ENCODE data around the gene TMTC2.

Gene TMTC2

DNA sequence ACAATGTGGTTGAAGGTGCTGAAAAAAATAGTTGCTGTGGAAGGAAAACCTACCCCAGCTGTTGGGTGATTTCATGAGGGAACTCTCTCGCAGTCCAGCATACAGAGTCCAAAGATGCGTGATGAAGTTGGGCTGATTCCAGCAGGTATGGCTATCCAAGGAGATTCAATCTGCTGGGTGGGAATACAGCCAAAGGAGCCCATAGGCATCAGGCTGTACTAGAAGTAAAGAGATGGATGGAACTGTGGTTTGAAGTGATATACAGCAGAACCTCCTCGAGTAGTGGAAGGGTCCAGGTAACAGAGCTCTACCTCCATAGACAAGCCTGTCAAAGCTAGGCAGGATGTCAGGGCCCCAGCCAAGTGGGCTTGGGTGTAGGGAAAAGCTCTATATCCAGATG, 11.5 kb upstream of the TMTC2 start:
- DNase-seq (ENCODE audit: low read depth), result no peak
- TF ChIP-seq, protein P1, sequence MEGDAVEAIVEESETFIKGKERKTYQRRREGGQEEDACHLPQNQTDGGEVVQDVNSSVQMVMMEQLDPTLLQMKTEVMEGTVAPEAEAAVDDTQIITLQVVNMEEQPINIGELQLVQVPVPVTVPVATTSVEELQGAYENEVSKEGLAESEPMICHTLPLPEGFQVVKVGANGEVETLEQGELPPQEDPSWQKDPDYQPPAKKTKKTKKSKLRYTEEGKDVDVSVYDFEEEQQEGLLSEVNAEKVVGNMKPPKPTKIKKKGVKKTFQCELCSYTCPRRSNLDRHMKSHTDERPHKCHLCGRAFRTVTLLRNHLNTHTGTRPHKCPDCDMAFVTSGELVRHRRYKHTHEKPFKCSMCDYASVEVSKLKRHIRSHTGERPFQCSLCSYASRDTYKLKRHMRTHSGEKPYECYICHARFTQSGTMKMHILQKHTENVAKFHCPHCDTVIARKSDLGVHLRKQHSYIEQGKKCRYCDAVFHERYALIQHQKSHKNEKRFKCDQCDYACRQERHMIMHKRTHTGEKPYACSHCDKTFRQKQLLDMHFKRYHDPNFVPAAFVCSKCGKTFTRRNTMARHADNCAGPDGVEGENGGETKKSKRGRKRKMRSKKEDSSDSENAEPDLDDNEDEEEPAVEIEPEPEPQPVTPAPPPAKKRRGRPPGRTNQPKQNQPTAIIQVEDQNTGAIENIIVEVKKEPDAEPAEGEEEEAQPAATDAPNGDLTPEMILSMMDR (conservative IDR thresholded peaks at IDR 0.05; ENCODE audit: low read length), result no peak
- H3K4me3 ChIP-seq (ENCODE audit: low read length), result no peak overlapping the region

DNA sequence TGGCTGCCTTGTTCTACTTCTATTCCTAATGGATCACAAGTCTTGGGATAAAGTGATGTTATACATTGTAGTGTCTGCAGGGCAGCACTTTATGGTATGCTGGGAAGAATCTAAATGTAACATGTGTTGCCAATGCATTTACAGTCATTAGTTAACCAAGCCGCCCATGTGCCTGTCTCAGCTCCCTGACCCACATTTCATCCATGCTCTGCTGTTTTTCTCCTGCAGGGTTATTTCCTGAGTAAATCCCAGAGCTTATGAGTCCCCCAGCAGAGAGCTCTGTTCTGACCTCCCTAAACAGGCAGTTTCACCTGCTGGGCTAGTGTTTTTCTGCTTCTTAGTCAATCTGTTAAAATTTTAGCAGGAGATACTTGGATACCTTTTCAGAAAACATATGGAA, 4.4 kb upstream of the TMTC2 start:
- no peak overlapping the region for H3K4me3 ChIP-seq (ENCODE audit: low read length)
- no peak for DNase-seq (ENCODE audit: low read depth)
- TF ChIP-seq, protein P1 (conservative IDR thresholded peaks at IDR 0.05; ENCODE audit: low read length), result 0 out of 2 replicates have a peak, but pooled peaks have one; percentile 12

DNA sequence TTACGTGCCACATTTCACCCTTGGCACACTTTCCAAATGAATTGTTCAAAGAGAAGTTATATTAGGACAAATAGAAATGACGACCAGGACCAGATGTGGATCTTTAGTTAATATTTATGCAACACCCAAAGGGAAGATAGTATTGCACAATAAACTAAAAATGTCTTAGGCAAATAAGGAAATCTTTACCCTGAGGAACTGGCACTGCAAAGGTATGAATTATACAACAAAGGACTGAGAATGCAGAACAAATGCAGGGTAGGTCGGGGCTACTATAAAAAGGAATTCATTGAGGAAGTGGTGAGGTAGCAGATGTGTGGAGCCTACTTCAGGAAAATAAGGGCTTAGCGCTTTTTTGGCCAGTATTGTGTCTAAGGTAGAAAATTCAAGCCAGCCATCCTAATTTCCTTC, 3.9 kb upstream of the TMTC2 start:
- TF ChIP-seq, protein P1 (conservative IDR thresholded peaks at IDR 0.05; ENCODE audit: low read length), result no peak
- no peak overlapping the region for H3K4me3 ChIP-seq (ENCODE audit: low read length)
- peak; percentile 53 for DNase-seq (ENCODE audit: low read depth)

DNA sequence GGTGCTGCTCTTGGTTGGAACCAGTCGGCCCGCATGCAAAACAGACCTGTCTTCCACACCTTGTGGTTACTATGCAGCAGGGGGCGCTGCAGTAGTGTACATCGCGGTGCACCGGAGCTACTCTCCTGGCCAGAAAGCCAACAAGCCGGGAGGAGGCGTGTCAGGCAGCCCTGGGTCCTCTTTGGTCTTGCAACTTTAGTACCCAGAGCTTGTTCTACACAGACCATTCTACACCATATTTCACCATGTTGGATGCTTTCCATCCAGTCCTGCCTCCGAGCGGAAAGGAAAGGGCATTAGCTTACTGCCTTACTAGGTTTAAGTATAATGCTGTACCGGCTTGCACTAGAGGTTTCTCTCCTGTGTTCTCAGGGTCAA, 927 bp upstream of the TMTC2 start:
- TF ChIP-seq, protein P1 (conservative IDR thresholded peaks at IDR 0.05; ENCODE audit: low read length), result peak; percentile 89
- peak; percentile 91 for DNase-seq (ENCODE audit: low read depth)
- H3K4me3 ChIP-seq (ENCODE audit: low read length), result peak overlapping the region; percentile 97

DNA sequence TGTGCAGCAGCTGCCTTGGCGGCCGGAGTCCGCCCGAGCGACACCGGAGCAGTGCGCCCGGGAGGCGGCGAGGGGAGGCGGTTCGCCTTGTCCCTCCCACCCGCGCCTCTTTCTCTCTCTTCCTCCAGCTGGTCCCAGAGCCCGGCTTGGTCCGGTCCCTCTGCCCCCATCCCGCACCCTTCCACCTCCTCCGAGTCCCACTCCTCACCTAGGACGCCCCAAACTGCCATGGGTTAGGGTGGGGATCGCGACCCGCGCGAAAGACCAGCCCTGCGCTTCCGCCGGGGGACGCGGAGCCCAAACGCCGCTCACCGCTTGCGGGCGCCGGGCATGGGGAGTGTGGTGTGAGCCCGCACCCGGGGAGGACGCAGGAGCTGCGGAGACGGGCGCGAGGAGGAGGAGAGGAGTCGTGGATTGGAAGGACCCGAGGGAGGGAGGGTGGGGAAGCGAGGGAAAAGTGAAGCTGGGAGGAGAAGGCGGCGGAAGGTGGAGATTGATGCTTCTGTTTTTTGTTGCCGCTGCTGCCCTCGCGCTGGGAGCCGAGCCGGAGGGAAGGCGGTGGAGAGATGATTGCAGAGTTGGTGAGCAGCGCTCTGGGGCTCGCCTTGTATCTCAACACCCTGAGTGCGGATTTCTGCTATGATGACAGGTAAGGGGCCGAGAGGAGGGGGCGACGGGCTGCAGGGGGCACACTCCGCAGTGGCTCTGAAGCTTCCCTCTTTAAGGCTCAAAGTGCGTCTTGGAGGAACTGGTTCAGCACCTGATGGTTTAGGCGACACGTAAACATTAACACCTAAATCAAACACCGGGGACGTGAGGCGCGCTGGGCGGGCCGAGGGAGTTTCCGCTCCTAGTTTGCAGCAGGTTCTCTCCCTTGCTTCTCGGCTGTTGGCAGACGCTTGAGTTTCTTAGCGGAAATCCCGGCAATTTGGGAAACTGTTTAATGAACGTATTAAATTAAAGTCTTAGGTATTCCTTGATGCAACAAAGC, 610 bp downstream of the TMTC2 start:
- DNase-seq (ENCODE audit: low read depth), result peak; percentile 9
- TF ChIP-seq, protein P1 (conservative IDR thresholded peaks at IDR 0.05; ENCODE audit: low read length), result no peak
- H3K4me3 ChIP-seq (ENCODE audit: low read length), result peak overlapping the region; percentile 97

DNA sequence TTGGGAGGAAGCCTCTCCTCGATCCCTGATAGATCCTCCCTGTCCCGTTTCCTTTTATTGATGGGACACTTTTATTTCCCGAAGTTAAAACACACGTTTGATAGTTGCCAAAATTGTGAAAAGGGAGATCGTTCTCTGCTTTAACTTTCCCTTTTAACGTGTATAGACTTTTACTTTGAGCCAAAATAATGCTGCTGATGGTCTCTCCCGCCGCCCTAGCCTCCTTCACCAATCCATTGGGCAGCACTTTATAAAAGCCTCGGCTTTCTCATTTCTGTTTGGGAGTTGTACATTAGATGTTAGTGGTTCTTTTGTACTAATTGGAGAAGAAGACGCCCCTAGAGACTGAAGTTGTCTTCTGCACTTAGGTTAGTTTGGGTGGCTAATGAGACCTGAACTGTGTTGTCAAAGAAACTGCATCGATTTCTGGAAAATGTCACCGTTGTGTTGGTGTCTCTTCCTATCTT, 1.4 kb downstream of the TMTC2 start:
- TF ChIP-seq, protein P1 (conservative IDR thresholded peaks at IDR 0.05; ENCODE audit: low read length), result peak; percentile 37; the same call in 1 of the 2 replicates
- peak overlapping the region; percentile 97 for H3K4me3 ChIP-seq (ENCODE audit: low read length)
- peak; percentile 17 for DNase-seq (ENCODE audit: low read depth)

DNA sequence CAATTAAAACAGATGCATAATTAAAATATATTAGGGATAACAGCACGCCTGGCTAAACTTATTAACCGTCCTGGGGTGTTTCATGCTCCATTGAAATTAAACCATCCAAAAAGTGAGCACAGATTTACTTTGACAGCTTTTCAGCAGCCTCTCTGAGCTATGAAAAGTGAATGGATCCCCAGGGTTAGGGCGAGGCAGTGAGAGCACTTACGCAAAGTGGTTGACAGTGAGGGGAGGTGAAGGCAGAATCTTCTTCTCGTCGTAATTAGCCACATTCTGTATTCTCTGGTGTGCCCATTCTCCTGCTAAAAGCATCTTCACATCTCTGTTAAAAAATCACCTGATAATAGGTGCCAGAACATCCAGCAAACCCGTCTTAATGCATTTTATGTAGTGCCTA, 1.9 kb downstream of the TMTC2 start:
- TF ChIP-seq, protein P1 (conservative IDR thresholded peaks at IDR 0.05; ENCODE audit: low read length), result no peak
- H3K4me3 ChIP-seq (ENCODE audit: low read length), result peak overlapping the region; percentile 97
- no peak for DNase-seq (ENCODE audit: low read depth)
